Fibroblast of pulmonary artery (primary cell): Measurements from ENCODE around the gene MARCHF9.
"Not testable (repeated sequence)": the region's sequence is repeated elsewhere in the genome, so short reads cannot be mapped to it uniquely, and the experiment has no call there.

ENCODE experiments used
- DNase-seq: peaks from one replicate; pipeline ENCODE4 v3.0.0-alpha.2; 2010; ENCODE audit warnings: low read depth
- H3K4me3 ChIP-seq: replicated peaks from 2 replicates; pipeline ENCODE4 v1.5.1; 2011; ENCODE audit warnings: low read depth, mild to moderate bottlenecking, control low read depth, low read length, moderate library complexity
- TF ChIP-seq, protein P1 (sequence below): IDR thresholded peaks from 2 replicates; pipeline ENCODE4 v1.5.1; 2011; ENCODE audit warnings: mild to moderate bottlenecking, control low read depth, low read length, inconsistent platforms; ENCODE audit errors: missing control alignments

Gene MARCHF9, protein sequence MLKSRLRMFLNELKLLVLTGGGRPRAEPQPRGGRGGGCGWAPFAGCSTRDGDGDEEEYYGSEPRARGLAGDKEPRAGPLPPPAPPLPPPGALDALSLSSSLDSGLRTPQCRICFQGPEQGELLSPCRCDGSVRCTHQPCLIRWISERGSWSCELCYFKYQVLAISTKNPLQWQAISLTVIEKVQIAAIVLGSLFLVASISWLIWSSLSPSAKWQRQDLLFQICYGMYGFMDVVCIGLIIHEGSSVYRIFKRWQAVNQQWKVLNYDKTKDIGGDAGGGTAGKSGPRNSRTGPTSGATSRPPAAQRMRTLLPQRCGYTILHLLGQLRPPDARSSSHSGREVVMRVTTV

DNA sequence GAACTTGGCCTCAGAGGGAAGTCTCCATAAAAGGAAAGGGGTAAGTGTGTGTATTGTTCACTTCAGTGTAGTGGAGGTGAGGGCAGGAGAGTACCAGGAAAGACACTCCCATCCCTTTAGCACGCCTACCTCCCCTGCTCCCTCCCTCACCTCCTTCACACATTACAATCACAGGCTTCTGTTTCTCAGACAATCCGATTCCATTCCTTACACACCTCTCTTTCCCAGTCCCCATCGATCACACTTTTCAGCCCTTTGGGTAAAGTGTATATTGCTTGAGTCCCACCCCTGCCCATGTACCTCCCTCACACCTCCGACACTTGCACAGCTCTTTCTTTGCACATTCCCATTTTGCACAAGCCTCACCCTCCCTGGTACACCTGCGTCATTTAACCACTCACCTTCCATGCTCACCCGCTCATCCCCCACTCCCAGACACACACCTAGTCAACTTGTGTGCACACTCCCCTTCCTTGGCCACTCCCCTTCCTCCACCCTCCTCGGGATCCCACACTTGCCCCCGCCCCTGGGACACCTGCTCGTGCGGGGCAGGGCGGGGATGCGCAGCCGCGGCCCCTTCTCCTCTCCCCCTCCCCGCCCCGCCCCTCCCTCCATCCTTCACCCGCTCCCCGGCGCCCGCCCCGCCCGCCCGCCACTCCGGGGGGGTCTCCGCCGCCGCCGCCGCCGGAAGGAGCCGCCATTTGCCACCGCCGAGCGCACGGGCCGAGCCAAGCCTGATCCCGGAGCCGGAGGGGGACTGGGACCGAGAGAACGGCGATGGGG lies at the start of gene MARCHF9:
MARCHF9 (plus strand) TSS at position 693 of the 783 bp plus-strand sequence. CDS start 426 bp downstream, outside the sequence.
- H3K4me3 ChIP-seq = peak within 1 kb of the TSS; percentile 48
- DNase-seq = no peak
- TF ChIP-seq, protein P1, sequence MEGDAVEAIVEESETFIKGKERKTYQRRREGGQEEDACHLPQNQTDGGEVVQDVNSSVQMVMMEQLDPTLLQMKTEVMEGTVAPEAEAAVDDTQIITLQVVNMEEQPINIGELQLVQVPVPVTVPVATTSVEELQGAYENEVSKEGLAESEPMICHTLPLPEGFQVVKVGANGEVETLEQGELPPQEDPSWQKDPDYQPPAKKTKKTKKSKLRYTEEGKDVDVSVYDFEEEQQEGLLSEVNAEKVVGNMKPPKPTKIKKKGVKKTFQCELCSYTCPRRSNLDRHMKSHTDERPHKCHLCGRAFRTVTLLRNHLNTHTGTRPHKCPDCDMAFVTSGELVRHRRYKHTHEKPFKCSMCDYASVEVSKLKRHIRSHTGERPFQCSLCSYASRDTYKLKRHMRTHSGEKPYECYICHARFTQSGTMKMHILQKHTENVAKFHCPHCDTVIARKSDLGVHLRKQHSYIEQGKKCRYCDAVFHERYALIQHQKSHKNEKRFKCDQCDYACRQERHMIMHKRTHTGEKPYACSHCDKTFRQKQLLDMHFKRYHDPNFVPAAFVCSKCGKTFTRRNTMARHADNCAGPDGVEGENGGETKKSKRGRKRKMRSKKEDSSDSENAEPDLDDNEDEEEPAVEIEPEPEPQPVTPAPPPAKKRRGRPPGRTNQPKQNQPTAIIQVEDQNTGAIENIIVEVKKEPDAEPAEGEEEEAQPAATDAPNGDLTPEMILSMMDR = no peak

DNA sequence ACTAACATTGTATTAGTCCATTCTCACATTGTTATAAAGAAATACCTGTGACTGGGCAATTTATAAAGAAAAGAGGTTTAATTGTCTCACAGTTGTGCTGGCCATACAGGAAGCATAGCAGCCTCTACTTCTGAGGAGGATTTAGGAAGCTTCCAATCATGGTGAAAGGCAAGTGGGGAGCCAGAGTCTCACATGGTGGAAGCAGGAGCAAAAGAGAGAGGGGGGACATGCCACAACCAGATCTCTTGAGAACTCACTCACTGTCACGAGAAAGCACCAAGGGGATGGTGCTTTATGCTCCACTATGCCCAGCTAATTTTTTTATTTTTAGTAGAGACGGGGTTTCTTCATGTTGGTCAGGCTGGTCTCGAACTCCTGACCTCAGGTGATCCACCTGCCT lies 47.7 kb upstream of the MARCHF9 start:
- DNase-seq = no peak
- H3K4me3 ChIP-seq = no peak overlapping the region
- TF ChIP-seq, protein P1 = no peak

DNA sequence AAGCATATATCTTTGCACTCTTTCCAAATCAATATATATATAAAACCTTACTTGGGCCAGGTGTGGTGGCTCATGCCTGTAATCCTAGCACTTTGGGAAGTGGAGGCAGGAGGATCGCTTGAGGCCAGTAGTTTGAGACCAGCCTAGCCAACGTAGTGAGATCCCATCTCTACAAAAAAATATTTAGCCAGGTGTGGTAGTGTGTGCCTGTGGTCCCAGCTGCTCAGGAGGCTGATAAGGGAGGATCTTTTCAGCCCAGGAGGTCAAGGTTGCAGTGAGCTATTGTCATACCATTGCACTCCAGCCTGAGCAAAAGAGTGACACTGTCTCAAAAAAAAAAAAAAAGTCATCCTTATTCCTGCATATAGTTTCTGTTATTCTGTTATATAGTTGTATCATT lies 46.6 kb upstream of the MARCHF9 start:
- TF ChIP-seq, protein P1 = no peak
- no peak overlapping the region for H3K4me3 ChIP-seq
- no peak for DNase-seq

DNA sequence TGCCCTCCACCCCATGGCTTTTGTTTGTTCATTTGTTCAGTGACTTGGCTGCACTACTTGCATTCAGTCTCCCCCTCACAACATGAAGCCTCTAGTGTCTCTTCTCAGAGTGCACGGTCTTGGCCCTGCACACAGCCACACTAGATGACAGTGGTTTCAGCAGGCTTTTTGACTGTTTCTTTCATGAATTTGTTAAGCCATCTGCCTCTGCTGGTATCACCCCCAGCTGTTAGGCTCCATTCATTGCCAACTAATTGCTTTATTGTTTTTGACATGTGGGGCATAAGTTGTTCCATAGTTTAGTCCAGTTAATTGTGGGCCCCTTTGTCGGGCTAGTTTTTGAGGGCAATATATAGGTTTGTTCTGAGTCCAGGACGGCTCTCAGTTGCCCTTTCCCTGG lies 42.2 kb upstream of the MARCHF9 start:
- no peak for DNase-seq
- TF ChIP-seq, protein P1 = no peak
- no peak overlapping the region for H3K4me3 ChIP-seq

DNA sequence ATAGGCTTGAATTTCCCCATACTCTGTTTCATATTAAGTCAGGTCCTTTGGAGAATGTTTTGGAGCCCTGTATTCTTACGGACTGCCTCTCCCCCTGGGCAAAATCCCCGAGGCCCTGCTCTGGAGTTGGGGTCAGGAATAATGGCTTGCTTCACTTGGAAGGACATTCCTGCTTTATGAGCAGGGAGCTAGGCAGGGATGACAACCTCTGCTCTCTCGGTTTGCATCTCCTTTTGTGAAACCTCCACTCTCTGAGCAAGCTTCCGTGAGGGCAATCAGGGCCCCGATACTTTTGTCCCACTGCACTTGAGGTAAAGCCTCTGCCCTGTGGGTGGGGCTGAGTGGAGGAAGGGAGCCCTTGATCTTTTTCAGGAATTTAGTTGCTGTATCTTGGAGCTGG lies 41.7 kb upstream of the MARCHF9 start:
- DNase-seq = no peak
- no peak overlapping the region for H3K4me3 ChIP-seq
- TF ChIP-seq, protein P1 = no peak

DNA sequence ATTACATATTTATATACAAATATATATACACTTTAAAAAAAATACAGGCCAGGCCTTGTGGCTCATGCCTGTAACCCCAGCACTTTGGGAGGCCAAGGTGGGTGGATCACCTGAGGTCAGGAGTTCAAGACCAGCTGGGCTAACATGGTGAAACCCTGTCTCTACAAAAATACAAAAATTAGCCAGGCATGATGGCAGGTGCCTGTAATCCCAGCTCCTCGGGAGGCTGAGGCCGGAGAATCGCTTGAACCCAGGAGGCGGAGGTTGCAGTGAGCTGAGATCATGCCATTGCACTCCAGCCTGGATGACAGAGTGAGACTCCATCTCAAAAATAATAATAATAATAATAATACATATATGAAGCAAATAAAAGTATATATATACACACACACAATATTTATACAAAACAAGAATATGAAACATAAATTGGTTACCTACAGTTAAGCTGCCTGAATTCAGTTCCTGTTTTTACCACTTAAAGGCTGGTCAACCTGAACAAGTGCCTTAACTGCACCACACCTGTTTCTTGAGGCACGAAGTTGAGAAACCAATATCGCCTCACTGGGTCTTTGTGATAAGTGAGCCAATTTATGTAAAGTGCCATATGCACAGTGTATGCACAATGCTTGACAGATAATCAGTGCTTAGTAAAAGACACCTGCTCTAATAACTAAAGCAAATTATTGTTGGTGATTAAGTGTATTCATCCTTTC lies 39.7 kb upstream of the MARCHF9 start:
- not testable (repeated sequence) for H3K4me3 ChIP-seq, DNase-seq

DNA sequence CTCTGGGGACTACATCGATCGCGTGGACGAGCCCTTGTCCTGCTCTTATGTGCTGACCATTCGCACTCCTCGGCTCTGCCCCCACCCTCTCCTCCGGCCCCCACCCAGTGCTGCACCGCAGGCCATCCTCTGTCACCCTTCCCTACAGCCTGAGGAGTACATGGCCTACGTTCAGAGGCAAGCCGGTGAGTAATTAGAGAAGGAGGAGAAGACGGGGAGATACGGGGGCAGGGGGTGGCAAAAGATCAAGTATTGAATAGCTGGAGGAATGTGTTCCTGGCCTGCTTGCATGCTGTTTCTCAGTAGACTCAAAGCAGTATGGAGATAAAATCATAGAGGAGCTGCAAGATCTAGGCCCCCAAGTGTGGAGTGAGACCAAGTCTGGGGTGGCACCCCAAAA lies 39.1 kb upstream of the MARCHF9 start:
- H3K4me3 ChIP-seq = no peak overlapping the region
- TF ChIP-seq, protein P1 = no peak
- no peak for DNase-seq
